HG03135 (cell line): ENCODE data around the gene SOX15.

Source experiments
- ATAC-seq: cut with Tn5 transposase; IDR thresholded peaks from one replicate; pipeline ENCODE4 v1.9.1; 2021; ENCODE audit warnings: mild to moderate bottlenecking, moderate library complexity; ENCODE audit not compliant: unreplicated experiment

SOX15 gene

DNA sequence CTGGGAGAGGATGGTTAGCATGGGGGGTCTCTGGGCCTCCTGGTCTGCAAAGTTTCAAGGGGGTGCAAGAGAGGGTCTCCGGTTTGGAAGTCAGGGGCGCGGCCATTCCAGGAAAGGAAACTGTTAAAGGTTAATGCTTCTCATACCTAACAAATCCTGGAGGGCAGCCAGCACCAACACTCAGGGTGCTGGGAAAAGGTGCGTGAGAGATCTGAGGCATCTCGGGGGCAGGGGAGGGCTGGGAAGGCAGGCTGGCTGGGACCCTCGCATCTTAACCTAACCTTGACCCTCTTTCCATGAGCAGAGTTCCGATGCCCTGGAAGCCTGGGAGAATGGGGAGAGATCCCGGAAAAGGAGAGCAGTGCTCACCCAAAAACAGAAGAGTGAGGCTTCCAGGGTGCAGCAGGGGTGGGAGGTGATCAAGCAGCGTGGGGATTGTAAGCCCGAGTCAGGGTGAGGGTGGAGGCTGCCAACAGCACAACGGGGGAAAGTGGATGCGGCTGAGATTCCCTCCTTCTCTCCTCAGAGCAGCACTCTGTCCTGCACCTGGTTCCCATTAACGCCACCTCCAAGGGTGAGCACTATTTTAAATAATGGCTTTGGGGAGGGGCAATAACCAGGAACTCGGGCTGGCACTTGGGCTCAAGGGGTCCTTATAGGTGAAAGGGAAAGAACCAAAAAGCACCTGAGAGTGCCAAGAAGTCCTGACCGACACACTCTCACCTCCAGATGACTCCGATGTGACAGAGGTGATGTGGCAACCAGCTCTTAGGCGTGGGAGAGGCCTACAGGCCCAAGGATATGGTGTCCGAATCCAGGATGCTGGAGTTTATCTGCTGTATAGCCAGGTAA is 30.3 kb downstream of the SOX15 start:
- ATAC-seq, result no peak

- no peak for ATAC-seq
Measured at GRCh38 chr17:7558544-7559319, 31.2 kb downstream of the SOX15 start, which contains the start of gene TNFSF13. TNFSF13 (plus strand) TSS chr17:7558750; CDS start chr17:7559040, 290 bp downstream.

- no peak for ATAC-seq
Measured at GRCh38 chr17:7557775-7558543, 31.9 kb downstream of the SOX15 start.

DNA sequence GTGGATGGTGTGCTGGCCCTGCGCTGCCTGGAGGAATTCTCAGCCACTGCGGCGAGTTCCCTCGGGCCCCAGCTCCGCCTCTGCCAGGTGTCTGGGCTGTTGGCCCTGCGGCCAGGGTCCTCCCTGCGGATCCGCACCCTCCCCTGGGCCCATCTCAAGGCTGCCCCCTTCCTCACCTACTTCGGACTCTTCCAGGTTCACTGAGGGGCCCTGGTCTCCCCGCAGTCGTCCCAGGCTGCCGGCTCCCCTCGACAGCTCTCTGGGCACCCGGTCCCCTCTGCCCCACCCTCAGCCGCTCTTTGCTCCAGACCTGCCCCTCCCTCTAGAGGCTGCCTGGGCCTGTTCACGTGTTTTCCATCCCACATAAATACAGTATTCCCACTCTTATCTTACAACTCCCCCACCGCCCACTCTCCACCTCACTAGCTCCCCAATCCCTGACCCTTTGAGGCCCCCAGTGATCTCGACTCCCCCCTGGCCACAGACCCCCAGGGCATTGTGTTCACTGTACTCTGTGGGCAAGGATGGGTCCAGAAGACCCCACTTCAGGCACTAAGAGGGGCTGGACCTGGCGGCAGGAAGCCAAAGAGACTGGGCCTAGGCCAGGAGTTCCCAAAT is 32.6 kb downstream of the SOX15 start:
- no peak for ATAC-seq

DNA sequence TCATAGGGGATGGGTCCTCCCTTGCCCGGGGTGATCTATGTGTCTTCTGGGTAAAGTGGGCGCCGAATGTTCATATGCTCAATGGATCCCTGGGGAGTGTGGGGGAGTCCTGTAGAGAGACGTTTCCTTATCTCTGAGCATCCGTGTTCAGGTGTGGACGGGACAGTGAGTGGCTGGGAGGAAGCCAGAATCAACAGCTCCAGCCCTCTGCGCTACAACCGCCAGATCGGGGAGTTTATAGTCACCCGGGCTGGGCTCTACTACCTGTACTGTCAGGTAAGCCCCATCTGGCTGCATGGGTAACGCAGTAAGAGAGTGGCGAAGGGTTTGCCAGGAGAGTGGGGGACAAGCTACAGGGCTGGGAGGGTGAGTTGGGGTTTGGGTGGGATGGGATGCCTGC is 33.3 kb downstream of the SOX15 start:
- no peak for ATAC-seq

GRCh38 chr17:7555320-7555948 is 34.5 kb downstream of the SOX15 start:
- no peak for ATAC-seq

- no peak for ATAC-seq
Measured at GRCh38 chr17:7553356-7553755, 36.5 kb downstream of the SOX15 start.

DNA sequence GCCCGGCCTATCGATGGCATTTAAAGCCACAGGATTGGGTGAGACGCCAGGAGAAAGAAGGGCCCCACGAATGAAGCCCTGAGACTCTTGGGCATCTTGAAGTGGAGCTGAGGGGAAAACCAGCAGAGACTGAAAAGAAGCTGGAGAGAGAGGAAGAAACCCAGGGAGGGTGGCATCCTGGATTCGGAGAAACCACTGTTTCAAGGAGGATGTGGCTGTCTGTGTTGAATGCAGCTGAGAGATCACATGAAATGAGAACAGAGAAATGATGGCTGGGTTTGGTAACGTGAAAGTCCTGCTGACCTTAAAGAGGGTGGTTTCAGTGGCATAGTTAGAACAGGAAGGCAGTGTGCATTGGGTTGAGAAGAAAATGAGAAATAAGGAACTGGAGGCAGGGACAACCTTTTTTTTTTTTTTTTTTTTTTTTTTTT is 37.3 kb downstream of the SOX15 start:
- peak; percentile 58 for ATAC-seq

- ATAC-seq, result no peak
Measured at GRCh38 chr17:7551396-7551795, 38.5 kb downstream of the SOX15 start.

GRCh38 chr17:7550344-7550743 is 39.5 kb downstream of the SOX15 start:
- no peak for ATAC-seq

DNA sequence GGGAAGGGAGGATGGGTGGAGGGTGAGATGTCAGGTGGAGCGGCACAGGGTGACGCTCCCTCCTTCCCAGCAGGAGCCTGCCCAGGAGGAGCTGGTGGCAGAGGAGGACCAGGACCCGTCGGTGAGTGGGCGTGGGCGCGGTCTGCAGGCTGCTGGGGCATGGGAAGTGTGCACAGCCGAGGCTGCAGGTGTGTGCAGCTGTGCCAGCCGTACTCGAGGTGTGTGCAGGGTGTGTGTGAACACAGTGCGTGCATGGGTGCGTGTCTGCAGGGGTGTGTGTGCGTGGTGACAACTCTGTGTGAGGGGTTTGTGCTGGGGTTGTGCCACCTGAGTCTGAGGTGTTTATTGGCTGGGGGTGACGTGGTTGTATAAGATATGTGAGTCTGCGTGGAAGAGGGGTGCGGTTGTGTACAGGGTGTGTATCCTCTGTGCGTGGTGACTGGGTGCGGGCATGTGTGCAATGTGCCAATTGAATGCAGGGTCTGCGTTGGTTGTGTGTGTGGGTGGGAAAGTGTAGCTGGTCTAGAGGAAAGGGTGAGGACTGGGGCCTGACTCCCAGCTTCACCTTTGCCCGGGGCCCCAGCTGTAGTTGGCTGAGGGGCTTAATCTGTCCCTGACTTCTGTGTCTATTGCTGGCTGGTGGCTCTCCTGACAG is 40.4 kb downstream of the SOX15 start:
- no peak for ATAC-seq

- no peak for ATAC-seq
Measured at GRCh38 chr17:7548585-7549400, 41.1 kb downstream of the SOX15 start, which contains the start of gene TNFSF12. TNFSF12 (plus strand) TSS chr17:7549058; CDS start chr17:7549154, 96 bp downstream.

GRCh38 chr17:7544911-7545310 is 45.0 kb downstream of the SOX15 start:
- no peak for ATAC-seq

GRCh38 chr17:7541074-7541621 is 48.7 kb downstream of the SOX15 start:
- no peak for ATAC-seq

- ATAC-seq, result no peak
Measured at GRCh38 chr17:7538891-7539545, 50.9 kb downstream of the SOX15 start.
